ENCODE results near the gene ATP11A.
"Not testable (repeated sequence)": the region's sequence is repeated elsewhere in the genome, so short reads cannot be mapped to it uniquely, and the experiment has no call there.

Gene ATP11A

GRCh38 chr13:112692586-112692985 is 2.7 kb downstream of the ATP11A start:
- no peak for DNase-seq (ENCODE audit: low read depth)

- peak; percentile 23 for DNase-seq (ENCODE audit: low read depth)
These were observed 4.1 kb downstream of the ATP11A start for GRCh38 chr13:112693831-112694497.

- no peak for DNase-seq (ENCODE audit: low read depth)
These were observed 5.3 kb downstream of the ATP11A start for GRCh38 chr13:112695121-112695520.

GRCh38 chr13:112696001-112696868 is 6.4 kb downstream of the ATP11A start:
- no peak for DNase-seq (ENCODE audit: low read depth)

GRCh38 chr13:112696869-112697465 is 7.1 kb downstream of the ATP11A start:
- DNase-seq (ENCODE audit: low read depth): no peak

- DNase-seq (ENCODE audit: low read depth): peak; percentile 39
These were observed 8.2 kb downstream of the ATP11A start for GRCh38 chr13:112697756-112698655.

- DNase-seq (ENCODE audit: low read depth): no peak
These were observed 9.6 kb downstream of the ATP11A start for GRCh38 chr13:112699322-112699918.

GRCh38 chr13:112700291-112701060 is 10.6 kb downstream of the ATP11A start:
- no peak for DNase-seq (ENCODE audit: low read depth)

- DNase-seq (ENCODE audit: low read depth): no peak
These were observed 12.6 kb downstream of the ATP11A start for GRCh38 chr13:112702341-112702985.

- no peak for DNase-seq (ENCODE audit: low read depth)
These were observed 13.1 kb downstream of the ATP11A start for GRCh38 chr13:112702986-112703379.

- DNase-seq (ENCODE audit: low read depth): no peak
These were observed 13.8 kb downstream of the ATP11A start for GRCh38 chr13:112703449-112704284.

GRCh38 chr13:112704308-112705145 is 14.7 kb downstream of the ATP11A start:
- DNase-seq (ENCODE audit: low read depth): no peak

- no peak for DNase-seq (ENCODE audit: low read depth)
These were observed 15.4 kb downstream of the ATP11A start for GRCh38 chr13:112705286-112705685.

- no peak for DNase-seq (ENCODE audit: low read depth)
These were observed 16.3 kb downstream of the ATP11A start for GRCh38 chr13:112706171-112706570.

- no peak for DNase-seq (ENCODE audit: low read depth)
These were observed 18.9 kb downstream of the ATP11A start for GRCh38 chr13:112708560-112709240.

GRCh38 chr13:112709316-112709715 is 19.5 kb downstream of the ATP11A start:
- DNase-seq (ENCODE audit: low read depth): not testable (repeated sequence)

All from fibroblast of the conjunctiva (primary cell).